Natural killer cell (primary cell): ENCODE measurements around the gene OR5J2. TPM values are rescaled to one million over a fixed set of nuclear protein-coding genes. Genes with fewer than 3 reads are reported as not detected.

Experiments
- ATAC-seq, 3 donors: fragments of 150-1000 bp in 2 of 3; fragments of 200-7000 bp in 1 of 3; cut with Tn5 transposase; 1 replicate in 1 of 3; 2 replicates in 2 of 3; pipeline ENCODE4 v1.10.0; 2021; ENCODE audit warnings: mild to moderate bottlenecking in 2 of 3, moderate library complexity in 2 of 3
- DNase-seq, 2 donors: peaks; one replicate each; pipeline versions ENCODE4 v3.0.0 to v3.0.0-alpha.2; 2013 to 2021; ENCODE audit warnings: mixed read lengths in 1 of 2
- H3K27ac ChIP-seq: one replicate; pipeline ENCODE4 v1.5.1; 2013; ENCODE audit warnings: mild to moderate bottlenecking, low read length
- H3K27me3 ChIP-seq: one replicate; pipeline ENCODE4 v1.6.1; 2013; ENCODE audit warnings: low read length; ENCODE audit not compliant: control insufficient read depth, insufficient read depth
- H3K36me3 ChIP-seq: one replicate; pipeline ENCODE4 v1.6.1; 2013; ENCODE audit warnings: low read length; ENCODE audit not compliant: control insufficient read depth, insufficient read depth
- H3K4me1 ChIP-seq: one replicate; pipeline ENCODE4 v1.6.1; 2013; ENCODE audit warnings: low read length; ENCODE audit not compliant: control insufficient read depth, insufficient read depth
- H3K4me3 ChIP-seq: one replicate; pipeline ENCODE4 v1.5.1; 2013; ENCODE audit warnings: low read length
- H3K9me3 ChIP-seq: one replicate; pipeline ENCODE4 v1.6.1; 2013; ENCODE audit warnings: low read length; ENCODE audit not compliant: control insufficient read depth, insufficient read depth
- H3K27ac Mint-ChIP-seq, 2 donors: one replicate each; pipeline ENCODE4 v1.8.0; 2022; ENCODE audit warnings: mild to moderate bottlenecking in 2 of 2, mixed read lengths in 2 of 2, moderate library complexity in 1 of 2
- H3K27me3 Mint-ChIP-seq, 2 donors: one replicate each; pipeline ENCODE4 v1.8.0; 2022; ENCODE audit warnings: low read depth in 2 of 2, mixed read lengths in 2 of 2
- H3K36me3 Mint-ChIP-seq: one replicate; pipeline ENCODE4 v1.8.0; 2022; ENCODE audit warnings: mixed read lengths
- H3K4me1 Mint-ChIP-seq, 2 donors: one replicate each; pipeline ENCODE4 v1.8.0; 2022; ENCODE audit warnings: mixed read lengths in 2 of 2
- H3K4me3 Mint-ChIP-seq: one replicate; pipeline ENCODE4 v1.8.0; 2022; ENCODE audit warnings: mild to moderate bottlenecking, moderate library complexity, mixed read lengths
- H3K9me3 Mint-ChIP-seq, 2 donors: one replicate each; pipeline ENCODE4 v1.8.0; 2022; ENCODE audit warnings: mixed read lengths in 2 of 2
- WGBS: methylation state at CpG from one replicate; pipeline ENCODE4 v1.1.7; 2013; ENCODE audit warnings: missing lambda C conversion rate; ENCODE audit not compliant: insufficient coverage; 5-methylcytosine and 5-hydroxymethylcytosine counted together
- intact Hi-C: fragments of 100-400 bp; cut with micrococcal nuclease; formaldehyde crosslinking; loops from one replicate; pipeline ENCODE4 v1.14.2; 2022
- total RNA-seq, 4 donors: library from RNA; stranded (reverse); fragments of 120-200 nt in 1 of 4; gene quantifications; one replicate each; pipeline versions ENCODE4 v1.2.3 to v1.2.4, GENCODE V29; 2013 to 2022
- TF ChIP-seq, protein P1 (sequence below): fragments of 200-600 bp; IDR thresholded peaks from one replicate; pipeline ENCODE4 v1.8.0; 2022; ENCODE audit warnings: antibody characterized with exemption

Gene OR5J2
- total RNA-seq, 3 donors from 2014 or later (not counting 1 experiment from before 2014, with no cell fraction given) = not detected

DNA sequence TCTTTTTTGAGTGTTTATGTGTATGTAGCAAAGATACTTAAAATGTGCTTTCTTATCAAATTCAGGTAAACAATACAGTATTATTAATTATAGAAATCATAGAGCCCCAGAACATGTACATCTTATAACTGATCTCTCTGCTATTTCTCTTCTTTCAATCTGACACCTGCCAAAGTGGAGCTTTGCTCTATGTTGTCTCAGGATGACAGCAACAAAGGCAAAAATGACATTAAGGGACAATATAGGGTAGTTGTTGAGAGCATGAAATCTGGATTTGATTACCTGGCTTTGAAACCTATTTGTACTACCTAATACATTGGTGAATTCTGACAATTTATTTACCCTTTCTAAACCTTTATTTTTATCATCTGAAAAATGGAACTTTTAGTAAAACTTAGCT lies 7.0 kb downstream of the OR5J2 start:
- Mint-ChIP-seq H3K36me3 (peaks cover 6% of the 10 kb centered on the region), H3K27ac (no peak overlapping the region), H3K27me3 (no peaks in the 10 kb centered on the region), H3K4me3 (no peak overlapping the region), H3K9me3 (peaks cover 16 to 20% of the 10 kb centered on the region in 2 donors), H3K4me1 (no peaks in the 10 kb centered on the region)
- H3K36me3 ChIP-seq = no peaks in the 10 kb centered on the region
- TF ChIP-seq, protein P1, sequence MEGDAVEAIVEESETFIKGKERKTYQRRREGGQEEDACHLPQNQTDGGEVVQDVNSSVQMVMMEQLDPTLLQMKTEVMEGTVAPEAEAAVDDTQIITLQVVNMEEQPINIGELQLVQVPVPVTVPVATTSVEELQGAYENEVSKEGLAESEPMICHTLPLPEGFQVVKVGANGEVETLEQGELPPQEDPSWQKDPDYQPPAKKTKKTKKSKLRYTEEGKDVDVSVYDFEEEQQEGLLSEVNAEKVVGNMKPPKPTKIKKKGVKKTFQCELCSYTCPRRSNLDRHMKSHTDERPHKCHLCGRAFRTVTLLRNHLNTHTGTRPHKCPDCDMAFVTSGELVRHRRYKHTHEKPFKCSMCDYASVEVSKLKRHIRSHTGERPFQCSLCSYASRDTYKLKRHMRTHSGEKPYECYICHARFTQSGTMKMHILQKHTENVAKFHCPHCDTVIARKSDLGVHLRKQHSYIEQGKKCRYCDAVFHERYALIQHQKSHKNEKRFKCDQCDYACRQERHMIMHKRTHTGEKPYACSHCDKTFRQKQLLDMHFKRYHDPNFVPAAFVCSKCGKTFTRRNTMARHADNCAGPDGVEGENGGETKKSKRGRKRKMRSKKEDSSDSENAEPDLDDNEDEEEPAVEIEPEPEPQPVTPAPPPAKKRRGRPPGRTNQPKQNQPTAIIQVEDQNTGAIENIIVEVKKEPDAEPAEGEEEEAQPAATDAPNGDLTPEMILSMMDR = no peak
- ATAC-seq = no peak
- H3K4me3 ChIP-seq = no peak overlapping the region
- no peaks in the 10 kb centered on the region for H3K4me1 ChIP-seq
- no peak for DNase-seq
- intact Hi-C loops = no loop called here
- H3K27ac ChIP-seq = no peak overlapping the region
- H3K27me3 ChIP-seq = no peaks in the 10 kb centered on the region
- H3K9me3 ChIP-seq = peaks cover 7% of the 10 kb centered on the region

DNA sequence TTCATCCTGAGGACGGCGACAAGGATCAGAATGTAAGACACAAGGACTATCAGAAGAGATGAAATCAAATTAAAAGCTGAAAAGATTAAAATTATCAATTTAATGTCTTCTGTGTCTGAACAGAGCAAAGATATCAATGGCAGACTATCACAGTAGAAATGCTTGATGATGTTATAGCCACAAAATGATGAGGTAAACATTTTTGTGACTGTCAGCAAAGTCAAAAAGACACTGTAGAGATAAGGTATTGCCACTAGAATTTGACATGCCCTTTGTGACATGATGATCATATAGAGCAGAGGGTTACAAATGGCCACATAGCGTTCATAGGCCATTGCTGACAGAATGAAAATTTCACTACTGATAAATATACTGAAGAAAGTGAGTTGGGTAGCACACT lies 12.2 kb downstream of the OR5J2 start:
- H3K27ac Mint-ChIP-seq = no peak overlapping the region
- H3K9me3 Mint-ChIP-seq = peaks cover 17 to 22% of the 10 kb centered on the region in 2 donors

DNA sequence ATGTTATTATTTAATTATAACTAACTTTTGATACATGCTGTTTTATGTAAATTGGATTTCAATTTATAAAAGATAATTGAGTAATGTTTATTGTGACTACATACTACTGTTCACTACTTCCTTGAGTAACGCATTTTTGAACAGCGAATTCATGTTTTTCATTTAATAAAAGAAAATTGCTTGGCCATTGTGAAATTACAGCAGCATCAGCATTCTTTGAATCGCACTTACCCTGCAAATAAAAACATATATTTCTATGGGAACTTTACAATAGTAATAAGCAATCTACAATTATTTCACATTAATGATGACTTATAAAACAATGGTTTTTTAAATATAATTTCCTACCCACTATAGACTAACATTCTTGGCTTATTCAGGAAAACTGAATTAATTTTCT lies 20.3 kb downstream of the OR5J2 start:
- H3K9me3 ChIP-seq = no peaks in the 10 kb centered on the region
- intact Hi-C loops = no loop called here
- Mint-ChIP-seq H3K4me3 (no peak overlapping the region), H3K27ac (no peak overlapping the region), H3K9me3 (peaks cover 13 to 19% of the 10 kb centered on the region in 2 donors), H3K27me3 (no peaks in the 10 kb centered on the region), H3K4me1 (no peaks in the 10 kb centered on the region), H3K36me3 (peaks cover 14% of the 10 kb centered on the region)
- no peak overlapping the region for H3K27ac ChIP-seq
- H3K4me1 ChIP-seq = no peaks in the 10 kb centered on the region
- no peaks in the 10 kb centered on the region for H3K27me3 ChIP-seq
- no peak overlapping the region for H3K4me3 ChIP-seq
- TF ChIP-seq, protein P1 = no peak
- H3K36me3 ChIP-seq = no peaks in the 10 kb centered on the region
- DNase-seq (no peak), ATAC-seq (no peak)
- WGBS = 75% methylated on average over 2 of the region's 3 CpGs

More for the DNA sequence above, 12.2 kb downstream of the OR5J2 start:
- TF ChIP-seq, protein P1 = no peak
- H3K36me3 Mint-ChIP-seq = peaks cover 3% of the 10 kb centered on the region
- ATAC-seq = no peak
- Histone ChIP-seq H3K4me1 (no peaks in the 10 kb centered on the region), H3K36me3 (no peaks in the 10 kb centered on the region), H3K27ac (no peak overlapping the region), H3K9me3 (peaks cover 5% of the 10 kb centered on the region), H3K4me3 (no peak overlapping the region), H3K27me3 (no peaks in the 10 kb centered on the region)
- DNase-seq = no peak
- no peak overlapping the region for H3K4me3 Mint-ChIP-seq
- H3K4me1 Mint-ChIP-seq = no peaks in the 10 kb centered on the region
- H3K27me3 Mint-ChIP-seq = no peaks in the 10 kb centered on the region
- 79% methylated on average over 3 of the region's 3 CpGs for WGBS
- intact Hi-C loops = no loop called here

DNA sequence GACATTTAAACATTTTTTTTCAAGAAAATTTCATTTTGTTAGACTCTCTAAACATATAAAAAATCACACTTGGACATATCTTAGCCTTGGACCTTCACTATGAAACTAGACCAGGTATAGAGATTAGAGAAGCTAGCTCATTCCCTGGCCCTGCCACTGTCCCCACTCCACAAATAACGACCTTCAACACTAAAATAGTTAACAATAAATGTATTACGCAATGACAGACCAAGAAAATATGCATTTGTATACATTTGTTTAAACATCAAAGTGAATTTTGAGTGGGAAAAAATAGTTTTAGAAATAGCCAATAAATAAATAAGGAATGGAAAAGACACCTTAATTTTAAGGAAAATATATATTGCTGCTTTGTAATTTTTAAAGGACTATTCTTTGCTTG lies 20.9 kb downstream of the OR5J2 start:
- no peaks in the 10 kb centered on the region for H3K4me1 ChIP-seq
- H3K4me3 ChIP-seq = no peak overlapping the region
- no peaks in the 10 kb centered on the region for H3K27me3 Mint-ChIP-seq
- H3K36me3 ChIP-seq = no peaks in the 10 kb centered on the region
- TF ChIP-seq, protein P1 = no peak
- H3K4me3 Mint-ChIP-seq = no peak overlapping the region
- no peak for ATAC-seq
- H3K27ac Mint-ChIP-seq = no peak overlapping the region
- no peak overlapping the region for H3K27ac ChIP-seq
- intact Hi-C loops = no loop called here
- H3K9me3 Mint-ChIP-seq = peaks cover 13 to 21% of the 10 kb centered on the region in 2 donors
- no CpG with 5 or more reads among the region's 2 CpGs for WGBS
- DNase-seq = no peak
- H3K9me3 ChIP-seq = no peaks in the 10 kb centered on the region
- peaks cover 14% of the 10 kb centered on the region for H3K36me3 Mint-ChIP-seq
- H3K27me3 ChIP-seq = no peaks in the 10 kb centered on the region
- H3K4me1 Mint-ChIP-seq = no peaks in the 10 kb centered on the region
